ENCODE results near the gene IL21.

GRCh38 chr4:122584519-122584918 is 36.3 kb downstream of the IL21 start:
- no peak for TF ChIP-seq CTCF (conservative IDR thresholded peaks at IDR 0.05; ENCODE audit: low read length)
- TF ChIP-seq EZH2phosphoT487 (IDR thresholded peaks at IDR 0.05; ENCODE audit: borderline replicate concordance), result no peak
